Right kidney (tissue), 9 donors: ENCODE data around the gene LRRC43.

Experiments
- DNase-seq: peaks from one replicate; pipeline ENCODE4 v3.0.0-alpha.2; 2016
- long read RNA-seq, 8 donors: transcript quantifications; one replicate each; lab custom pipeline, GENCODE V29; 2026

Gene LRRC43
- long read RNA-seq, donor 1 = 0 reads
- long read RNA-seq, donor 2 = 0 reads
- long read RNA-seq, donor 3, partial matches to known transcripts = 0 of 1 reads
- long read RNA-seq, donor 3, other reads (novel, unspliced or antisense) = 0 of 1 reads
- long read RNA-seq, donor 4 = 0 reads
- long read RNA-seq, donor 5 = 0 reads
- long read RNA-seq, donor 6 = 0 reads
- long read RNA-seq, donor 7, partial matches to known transcripts = 22 of 22 reads
- long read RNA-seq, donor 7, other reads (novel, unspliced or antisense) = 0 of 22 reads
- long read RNA-seq, donor 8 = 0 reads

- DNase-seq = peak; percentile 73
Observed at GRCh38 chr12:122182887-122183587, at the start of gene LRRC43. Gene LRRC43 (plus strand): TSS chr12:122183123. CDS start chr12:122183145, 22 bp downstream.

GRCh38 chr12:122133192-122133950, 49.6 kb upstream of the LRRC43 start:
- no peak for DNase-seq

- no peak for DNase-seq
Observed at GRCh38 chr12:122135437-122136031, 47.4 kb upstream of the LRRC43 start.

GRCh38 chr12:122137229-122137628, 45.7 kb upstream of the LRRC43 start:
- DNase-seq = no peak

- DNase-seq = no peak
Observed at GRCh38 chr12:122137681-122138080, 45.2 kb upstream of the LRRC43 start.

- DNase-seq = no peak
Observed at GRCh38 chr12:122138181-122138580, 44.7 kb upstream of the LRRC43 start.

- no peak for DNase-seq
Observed at GRCh38 chr12:122138616-122139015, 44.3 kb upstream of the LRRC43 start.

GRCh38 chr12:122139266-122139665, 43.7 kb upstream of the LRRC43 start:
- no peak for DNase-seq

- DNase-seq = no peak
Observed at GRCh38 chr12:122139941-122140340, 43.0 kb upstream of the LRRC43 start.

- DNase-seq = no peak
Observed at GRCh38 chr12:122140467-122141257, 42.3 kb upstream of the LRRC43 start.

- DNase-seq = no peak
Observed at GRCh38 chr12:122141911-122142725, 40.8 kb upstream of the LRRC43 start.

- DNase-seq = no peak
Observed at GRCh38 chr12:122142857-122143256, 40.1 kb upstream of the LRRC43 start.

- DNase-seq = no peak
Observed at GRCh38 chr12:122144885-122145284, 38.0 kb upstream of the LRRC43 start.

GRCh38 chr12:122145505-122146330, 37.2 kb upstream of the LRRC43 start:
- DNase-seq = no peak

- no peak for DNase-seq
Observed at GRCh38 chr12:122147514-122148290, 35.2 kb upstream of the LRRC43 start.

GRCh38 chr12:122148657-122149056, 34.3 kb upstream of the LRRC43 start:
- DNase-seq = no peak

- no peak for DNase-seq
Observed at GRCh38 chr12:122150127-122150681, 32.7 kb upstream of the LRRC43 start.

- DNase-seq = no peak
Observed at GRCh38 chr12:122152754-122153153, 30.2 kb upstream of the LRRC43 start.

- no peak for DNase-seq
Observed at GRCh38 chr12:122155705-122156104, 27.2 kb upstream of the LRRC43 start.
